BLaER1 treated with 17β-estradiol and CSF1 and Interleukin-3, amounts not matched to agents 10 nM and 100 nM (cell line): Measurements from ENCODE around the gene POU5F1.

Experiments
- H3K27ac ChIP-seq, 11 experiments: shearing (Covaris generic); formaldehyde crosslinking; 2 replicates each; pipeline ENCODE4 v1.8.1; 2022
- H3K27me3 ChIP-seq, 11 experiments: shearing (Covaris generic); formaldehyde crosslinking; 2 replicates each; pipeline ENCODE4 v1.8.1; 2022
- H3K36me3 ChIP-seq, 11 experiments: shearing (Covaris generic); formaldehyde crosslinking; 2 replicates each; pipeline ENCODE4 v1.8.1; 2022
- H3K4me1 ChIP-seq, 10 experiments: shearing (Covaris generic); formaldehyde crosslinking; 2 replicates each; pipeline ENCODE4 v1.8.1; 2022
- H3K4me2 ChIP-seq, 11 experiments: shearing (Covaris generic); formaldehyde crosslinking; 2 replicates each; pipeline ENCODE4 v1.8.1; 2022
- H3K4me3 ChIP-seq, 10 experiments: shearing (Covaris generic); formaldehyde crosslinking; 2 replicates each; pipeline ENCODE4 v1.8.1; 2022
- H3K9ac ChIP-seq, 11 experiments: shearing (Covaris generic); formaldehyde crosslinking; 2 replicates each; pipeline ENCODE4 v1.8.1; 2022
- H3K9me3 ChIP-seq, 11 experiments: shearing (Covaris generic); formaldehyde crosslinking; replicated peaks in 1 of 11; 2 replicates each; pipeline ENCODE4 v1.8.1; 2022
- H4K20me1 ChIP-seq, 11 experiments: shearing (Covaris generic); formaldehyde crosslinking; 2 replicates each; pipeline ENCODE4 v1.8.1; 2022
- Cebpa-rat ChIP-seq, 11 experiments: shearing (Covaris generic); IDR thresholded peaks; 2 replicates each; pipeline ENCODE4 v1.8.1; 2022

The POU5F1 gene

DNA sequence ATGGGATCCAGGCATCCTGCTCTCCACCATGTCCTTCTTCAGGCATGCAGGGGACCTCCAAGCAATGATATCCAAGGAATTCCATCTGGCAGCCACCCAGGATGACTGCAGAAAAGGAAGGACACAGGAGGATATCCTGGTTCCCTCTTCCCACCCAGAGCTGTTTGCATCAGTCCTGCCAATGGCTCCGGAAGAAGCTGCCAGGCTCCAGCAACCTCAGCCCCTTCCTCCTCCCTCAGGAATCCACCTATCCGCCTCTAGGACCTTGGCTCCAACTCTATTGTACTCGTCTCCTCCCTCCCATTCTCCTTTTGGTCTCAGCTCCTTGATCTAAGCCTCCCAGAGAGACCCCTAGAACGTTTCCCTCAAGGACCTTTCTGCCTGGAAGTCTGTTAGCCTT, 30.9 kb downstream of the POU5F1 start:
- H3K4me3 ChIP-seq, result no peak overlapping the region
- no peaks in the 10 kb centered on the region for H3K27me3 ChIP-seq
- TF ChIP-seq Cebpa-rat (IDR thresholded peaks at IDR 0.05), result no peak

DNA sequence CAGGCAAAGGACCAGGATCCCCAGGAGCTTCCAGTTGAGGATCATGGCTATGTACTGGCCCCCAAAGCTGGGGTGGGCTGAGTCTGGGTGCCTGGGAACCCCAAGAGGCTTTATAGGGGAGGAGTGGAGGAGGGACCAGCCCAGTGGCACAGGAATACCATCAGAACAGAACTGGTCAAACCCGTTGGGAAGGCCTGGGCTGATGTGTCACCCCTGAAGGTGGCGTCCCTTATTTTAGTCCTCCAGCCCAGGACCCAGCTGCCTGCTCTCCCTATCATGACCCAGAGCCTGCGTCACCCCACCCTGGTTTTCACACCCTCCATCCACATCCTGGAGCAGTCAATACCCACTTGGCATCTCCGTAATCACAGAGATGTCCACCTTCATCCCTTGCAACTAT, 31.5 kb downstream of the POU5F1 start, which contains the start of gene PSORS1C2:
TSS of gene PSORS1C2 (minus strand) at position 85 of the 400 bp plus-strand sequence. CDS start at position 45, 40 bp downstream.
- H3K27ac ChIP-seq, result no peak within 1 kb of the TSS; a peak in 1 of 22 replicates
- H3K4me2 ChIP-seq, result peak within 1 kb of the TSS; percentile 42 to 82 (median 63)

More for the DNA sequence above, 30.9 kb downstream of the POU5F1 start:
- Histone ChIP-seq H3K27ac (no peak overlapping the region), H3K36me3 (peaks cover 10 to 26% (median 21%) of the 10 kb centered on the region in 11 experiments; a peak in 21 of 22 replicates), H3K4me2 (no peak overlapping the region), H3K9ac (no peak overlapping the region), H4K20me1 (peaks cover 0 to under 1% (median 0%) of the 10 kb centered on the region in 11 experiments; a peak in 1 of 22 replicates), H3K4me1 (peaks cover 0 to 6% (median 5%) of the 10 kb centered on the region in 10 experiments; a peak in 11 of 20 replicates), H3K9me3 (no peaks in the 10 kb centered on the region)

GRCh38 chr6:31135710-31136109, 34.8 kb downstream of the POU5F1 start:
- Histone ChIP-seq H3K36me3 (no peaks in the 10 kb centered on the region), H3K4me3 (no peak overlapping the region), H3K27ac (no peak overlapping the region), H4K20me1 (no peaks in the 10 kb centered on the region), H3K9me3 (no peaks in the 10 kb centered on the region), H3K4me2 (no peak overlapping the region), H3K27me3 (no peaks in the 10 kb centered on the region), H3K4me1 (peaks cover 0 to 6% (median 5%) of the 10 kb centered on the region in 10 experiments; a peak in 11 of 20 replicates), H3K9ac (no peak overlapping the region)
- no peak for TF ChIP-seq Cebpa-rat (IDR thresholded peaks at IDR 0.05)

More for the DNA sequence above, 31.5 kb downstream of the POU5F1 start, which contains the start of gene PSORS1C2:
- H3K9me3 ChIP-seq, result no peaks in the 10 kb centered on the region
- H4K20me1 ChIP-seq, result no peaks in the 10 kb centered on the region
- H3K36me3 ChIP-seq, result peaks cover 9 to 20% (median 15%) of the 10 kb centered on the region in 11 experiments; a peak in 18 of 22 replicates
- peak within 1 kb of the TSS in 2 of 10 experiments; percentile 33 to 41; a peak in 1 of 20 replicates for H3K4me3 ChIP-seq
- H3K9ac ChIP-seq, result peak within 1 kb of the TSS in 2 of 11 experiments; percentile 7 to 44; a peak in 2 of 22 replicates
- H3K27me3 ChIP-seq, result no peaks in the 10 kb centered on the region
- no peak for TF ChIP-seq Cebpa-rat (IDR thresholded peaks at IDR 0.05)
- H3K4me1 ChIP-seq, result peaks cover 0 to 6% (median 5%) of the 10 kb centered on the region in 10 experiments; a peak in 11 of 20 replicates

DNA sequence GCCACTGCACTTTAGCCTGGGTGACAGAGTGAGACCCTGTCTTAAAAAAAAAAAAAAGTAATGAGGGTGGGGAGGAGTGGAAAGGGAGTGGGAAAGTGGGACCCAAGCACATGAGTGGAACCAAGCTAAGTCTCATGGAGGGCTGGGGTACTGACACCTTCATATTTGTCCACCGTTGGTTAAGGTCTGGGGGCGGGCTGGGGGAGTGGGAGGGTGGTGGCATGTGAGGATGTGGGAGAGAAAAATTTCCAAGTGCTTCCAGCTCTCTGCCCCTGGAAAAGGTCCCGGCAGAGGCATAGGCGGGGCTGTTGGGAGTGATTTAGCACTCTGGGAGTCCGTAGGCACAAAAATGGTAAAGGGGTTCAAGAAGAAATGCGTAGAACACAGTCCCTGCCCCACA, 37.7 kb downstream of the POU5F1 start:
- no peak overlapping the region for H3K27ac ChIP-seq
- no peak overlapping the region for H3K9ac ChIP-seq
- H3K4me3 ChIP-seq, result no peak overlapping the region
- no peaks in the 10 kb centered on the region for H3K27me3 ChIP-seq
- no peaks in the 10 kb centered on the region for H3K36me3 ChIP-seq
- no peak for TF ChIP-seq Cebpa-rat (IDR thresholded peaks at IDR 0.05)
- no peaks in the 10 kb centered on the region for H3K9me3 ChIP-seq
- no peaks in the 10 kb centered on the region for H4K20me1 ChIP-seq
- H3K4me2 ChIP-seq, result no peak overlapping the region
- peaks cover 0 to 4% (median 3%) of the 10 kb centered on the region in 10 experiments; a peak in 11 of 20 replicates for H3K4me1 ChIP-seq

- H3K4me1 ChIP-seq, result 0 out of 20 replicates have a peak, but pooled peaks cover 0 to 2% (median 0%) of the 10 kb centered on the region in 10 experiments
- no peaks in the 10 kb centered on the region for H3K27me3 ChIP-seq
- no peak overlapping the region for H3K9ac ChIP-seq
- H3K27ac ChIP-seq, result no peak overlapping the region
- H4K20me1 ChIP-seq, result no peaks in the 10 kb centered on the region
- no peak overlapping the region for H3K4me2 ChIP-seq
- no peaks in the 10 kb centered on the region for H3K9me3 ChIP-seq
- no peak overlapping the region for H3K4me3 ChIP-seq
- TF ChIP-seq Cebpa-rat (IDR thresholded peaks at IDR 0.05), result no peak
- no peaks in the 10 kb centered on the region for H3K36me3 ChIP-seq
Measured at GRCh38 chr6:31131595-31131994, 38.9 kb downstream of the POU5F1 start.

DNA sequence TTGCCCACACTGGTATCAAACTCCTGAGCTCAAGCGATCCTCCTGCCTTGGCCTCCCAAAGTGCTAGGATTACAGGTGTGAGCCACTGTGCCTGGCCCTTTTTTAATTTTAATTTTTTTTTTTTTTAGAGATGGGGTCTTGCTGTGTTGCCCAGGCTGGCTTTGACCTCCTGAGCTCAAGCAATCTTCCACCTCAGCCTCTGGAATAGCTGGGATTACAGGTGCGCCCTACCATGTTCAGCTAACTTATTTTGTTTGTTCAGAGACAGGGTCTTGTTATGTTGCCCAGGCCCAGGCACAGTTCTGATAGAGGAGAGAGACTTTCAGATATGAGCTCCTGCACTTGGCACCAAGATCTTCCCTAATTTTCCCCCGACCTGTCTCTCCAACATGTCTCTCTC, 39.7 kb downstream of the POU5F1 start:
- peaks cover under 1 to 10% (median 3%) of the 10 kb centered on the region in 10 experiments; a peak in 13 of 20 replicates for H3K4me1 ChIP-seq
- H3K36me3 ChIP-seq, result no peaks in the 10 kb centered on the region
- H4K20me1 ChIP-seq, result no peaks in the 10 kb centered on the region
- no peaks in the 10 kb centered on the region for H3K27me3 ChIP-seq
- H3K4me3 ChIP-seq, result no peak overlapping the region
- H3K9me3 ChIP-seq, result no peaks in the 10 kb centered on the region
- no peak overlapping the region for H3K9ac ChIP-seq
- H3K4me2 ChIP-seq, result no peak overlapping the region
- no peak overlapping the region for H3K27ac ChIP-seq
- TF ChIP-seq Cebpa-rat (IDR thresholded peaks at IDR 0.05), result no peak

GRCh38 chr6:31129130-31129529, 41.4 kb downstream of the POU5F1 start:
- no peaks in the 10 kb centered on the region for H3K27me3 ChIP-seq
- no peak overlapping the region for H3K27ac ChIP-seq
- peaks cover 12 to 17% (median 14%) of the 10 kb centered on the region in 10 experiments; a peak in 18 of 20 replicates for H3K4me1 ChIP-seq
- no peaks in the 10 kb centered on the region for H3K36me3 ChIP-seq
- no peak overlapping the region for H3K4me2 ChIP-seq
- no peak for TF ChIP-seq Cebpa-rat (IDR thresholded peaks at IDR 0.05)
- H3K9ac ChIP-seq, result no peak overlapping the region
- H4K20me1 ChIP-seq, result no peaks in the 10 kb centered on the region
- H3K4me3 ChIP-seq, result no peak overlapping the region
- no peaks in the 10 kb centered on the region for H3K9me3 ChIP-seq

DNA sequence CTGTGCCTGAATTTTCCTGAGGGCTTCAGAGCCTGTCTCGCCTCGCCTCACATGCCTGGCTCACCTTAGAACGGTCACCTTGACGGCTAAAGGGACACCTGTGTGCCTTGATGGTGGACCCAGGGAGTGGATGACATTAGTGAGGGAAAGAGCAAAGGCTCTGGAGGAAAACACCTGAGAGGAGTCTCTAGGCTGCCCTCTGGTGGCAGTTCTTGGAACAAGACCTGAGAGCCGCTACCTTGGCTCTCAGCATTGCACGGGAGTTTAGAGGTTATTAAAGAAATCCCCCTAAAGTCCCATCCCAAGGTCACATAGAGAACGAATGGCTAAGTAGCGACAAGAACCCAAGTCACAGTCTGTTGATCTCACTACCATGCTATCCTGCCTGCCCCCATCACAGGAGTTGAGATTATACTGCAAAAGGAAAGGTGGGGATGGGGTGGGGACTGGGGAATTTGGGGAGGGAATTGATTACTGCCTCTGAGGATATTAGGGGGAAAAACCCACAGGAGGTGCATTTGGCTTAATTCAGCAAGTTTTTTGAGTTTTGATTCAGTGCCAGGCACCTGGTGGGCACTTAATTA, 42.3 kb downstream of the POU5F1 start:
- Histone ChIP-seq H3K27ac (no peak overlapping the region), H3K36me3 (no peaks in the 10 kb centered on the region), H3K27me3 (no peaks in the 10 kb centered on the region), H3K9me3 (no peaks in the 10 kb centered on the region), H4K20me1 (no peaks in the 10 kb centered on the region), H3K4me1 (peaks cover 12 to 17% (median 14%) of the 10 kb centered on the region in 10 experiments; a peak in 19 of 20 replicates), H3K4me2 (no peak overlapping the region), H3K9ac (no peak overlapping the region), H3K4me3 (no peak overlapping the region)
- TF ChIP-seq Cebpa-rat (IDR thresholded peaks at IDR 0.05), result no peak

DNA sequence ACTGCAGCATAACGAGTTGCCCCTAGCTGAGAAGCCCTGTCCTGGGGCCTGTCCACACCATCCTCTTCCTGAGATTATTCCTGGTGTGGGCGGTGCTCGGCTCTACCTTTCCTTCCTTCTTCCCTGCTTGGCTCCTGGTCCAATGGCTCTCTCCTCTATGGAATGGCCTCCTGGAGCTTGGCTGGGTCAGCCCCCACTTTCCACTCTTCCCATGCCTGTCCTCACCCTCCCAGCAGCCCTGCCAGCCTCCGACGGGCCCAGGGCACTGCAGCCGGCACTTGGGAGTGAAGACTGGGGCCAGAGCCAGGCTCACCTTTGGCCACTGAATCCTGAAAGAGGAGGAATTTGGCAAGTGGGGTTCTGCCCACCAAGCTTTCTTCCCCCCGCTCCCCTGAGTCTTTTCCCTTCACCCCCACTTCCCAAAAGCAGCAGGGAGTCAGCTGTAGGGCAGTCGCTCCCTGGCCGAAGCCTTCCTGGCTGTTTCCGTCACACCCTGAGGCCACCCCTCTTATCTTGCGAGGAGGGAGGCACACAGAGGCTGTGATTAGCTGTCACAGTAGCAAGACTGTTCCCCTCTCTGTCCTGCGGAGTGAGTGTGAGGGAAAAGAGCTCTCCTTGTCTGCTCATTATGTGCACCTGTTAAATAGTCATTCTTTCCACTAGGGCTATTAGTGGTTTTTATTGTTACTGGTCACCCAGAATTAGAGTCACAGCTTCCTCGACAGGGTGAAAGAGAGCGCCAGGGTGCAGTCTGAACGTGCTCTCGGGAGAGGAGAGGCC, 43.9 kb downstream of the POU5F1 start:
- H3K27me3 ChIP-seq, result no peaks in the 10 kb centered on the region
- TF ChIP-seq Cebpa-rat (IDR thresholded peaks at IDR 0.05), result no peak
- 0 out of 22 replicates have a peak overlapping the region, but pooled peaks of 1 of the 11 experiments have one; percentile 39 for H3K4me2 ChIP-seq
- no peak overlapping the region for H3K27ac ChIP-seq
- H3K9ac ChIP-seq, result no peak overlapping the region
- H4K20me1 ChIP-seq, result no peaks in the 10 kb centered on the region
- H3K4me1 ChIP-seq, result peaks cover 24 to 33% (median 27%) of the 10 kb centered on the region in 10 experiments; a peak in 19 of 20 replicates
- no peaks in the 10 kb centered on the region for H3K36me3 ChIP-seq
- no peak overlapping the region for H3K4me3 ChIP-seq
- H3K9me3 ChIP-seq, result no peaks in the 10 kb centered on the region
